HUES6 (cell line): ENCODE results near the gene CAT.

ENCODE experiments used
- H3K27ac ChIP-seq: 2 replicates; pipeline ENCODE4 v1.7.0; 2013; ENCODE audit warnings: low read depth, mild to moderate bottlenecking, low read length, inconsistent platforms
- H3K27me3 ChIP-seq: 2 replicates; pipeline ENCODE4 v1.6.1; 2013; ENCODE audit warnings: low read length; ENCODE audit not compliant: control insufficient read depth, insufficient read depth
- H3K36me3 ChIP-seq: 2 replicates; pipeline ENCODE4 v1.6.1; 2013; ENCODE audit warnings: low read length; ENCODE audit not compliant: control insufficient read depth, insufficient read depth
- H3K4me1 ChIP-seq: 2 replicates; pipeline ENCODE4 v1.6.1; 2013; ENCODE audit warnings: low read length; ENCODE audit not compliant: control insufficient read depth, insufficient read depth
- H3K4me3 ChIP-seq: 2 replicates; pipeline ENCODE4 v1.5.1; 2013; ENCODE audit warnings: low read depth, low read length
- H3K9ac ChIP-seq: one replicate; pipeline ENCODE4 v1.6.1; 2013; ENCODE audit warnings: mild to moderate bottlenecking, low read length
- H3K9me3 ChIP-seq: 2 replicates; pipeline ENCODE4 v1.6.1; 2013; ENCODE audit warnings: low read depth, low read length; ENCODE audit not compliant: control insufficient read depth, insufficient read depth

The CAT gene

DNA sequence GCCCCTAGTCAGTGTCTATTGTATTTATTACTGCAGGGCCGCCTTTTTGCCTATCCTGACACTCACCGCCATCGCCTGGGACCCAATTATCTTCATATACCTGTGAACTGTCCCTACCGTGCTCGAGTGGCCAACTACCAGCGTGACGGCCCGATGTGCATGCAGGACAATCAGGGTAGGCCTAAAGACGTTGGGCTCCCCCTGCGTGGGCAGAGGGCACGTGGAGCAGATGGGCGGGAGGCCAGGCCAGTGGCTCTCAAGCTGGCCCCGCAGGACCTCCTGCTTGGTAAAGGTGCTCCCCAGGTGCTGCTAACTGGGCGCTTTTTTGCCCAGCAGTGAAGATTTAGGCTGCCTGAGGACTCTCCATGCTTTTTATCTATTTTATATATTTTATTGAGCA lies 22.5 kb downstream of the CAT start:
- H3K36me3 ChIP-seq = no peaks in the 10 kb centered on the region
- H3K9ac ChIP-seq = no peak overlapping the region
- H3K4me1 ChIP-seq = peaks cover 8% of the 10 kb centered on the region
- no peak overlapping the region for H3K27ac ChIP-seq
- no peak overlapping the region for H3K4me3 ChIP-seq
- no peaks in the 10 kb centered on the region for H3K27me3 ChIP-seq
- H3K9me3 ChIP-seq = no peaks in the 10 kb centered on the region

GRCh38 chr11:34464591-34465051 lies 25.9 kb downstream of the CAT start:
- Histone ChIP-seq H3K27me3 (no peaks in the 10 kb centered on the region), H3K4me3 (no peak overlapping the region), H3K9me3 (peaks cover 5% of the 10 kb centered on the region; the same call in 1 of the 2 replicates), H3K27ac (no peak overlapping the region), H3K9ac (no peak overlapping the region), H3K36me3 (no peaks in the 10 kb centered on the region), H3K4me1 (no peaks in the 10 kb centered on the region)

DNA sequence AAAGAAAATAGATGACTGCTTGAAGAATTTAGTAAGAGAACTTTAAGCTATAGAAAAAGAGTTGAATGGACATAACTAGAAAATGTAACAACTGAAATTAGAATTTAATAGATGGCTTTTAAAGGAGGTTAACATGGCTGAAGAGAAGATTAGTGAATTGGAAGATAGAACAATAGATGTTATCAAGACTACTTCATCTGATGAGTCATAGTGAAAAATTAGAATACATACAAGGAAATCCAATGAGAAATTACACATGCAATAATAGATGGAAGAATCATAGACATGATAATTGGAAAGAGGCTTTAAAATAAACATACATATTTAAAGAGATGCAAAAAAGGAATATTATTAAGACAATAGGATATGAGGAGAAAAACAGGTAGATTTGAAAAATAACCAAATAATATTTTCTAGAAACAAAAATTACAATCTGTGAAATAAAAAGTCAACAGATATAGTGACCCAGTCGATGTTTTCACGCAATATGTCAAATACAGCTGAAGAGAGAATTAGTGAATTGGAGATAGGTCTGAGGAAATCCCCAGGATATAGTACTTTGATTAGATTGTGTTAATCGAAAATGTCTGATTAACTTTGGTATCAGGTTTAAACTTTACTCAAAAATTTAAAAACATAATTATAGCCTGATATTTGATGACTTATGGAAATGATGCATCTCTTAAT lies 28.2 kb downstream of the CAT start:
- Histone ChIP-seq H3K27ac (no peak overlapping the region), H3K36me3 (no peaks in the 10 kb centered on the region), H3K9ac (no peak overlapping the region), H3K4me3 (no peak overlapping the region), H3K9me3 (peaks cover 5% of the 10 kb centered on the region; the same call in 1 of the 2 replicates), H3K4me1 (no peaks in the 10 kb centered on the region), H3K27me3 (no peaks in the 10 kb centered on the region)

- Histone ChIP-seq H3K9me3 (peaks cover 5% of the 10 kb centered on the region; the same call in 1 of the 2 replicates), H3K4me3 (no peak overlapping the region), H3K27me3 (no peaks in the 10 kb centered on the region), H3K36me3 (no peaks in the 10 kb centered on the region), H3K27ac (no peak overlapping the region), H3K4me1 (no peaks in the 10 kb centered on the region), H3K9ac (no peak overlapping the region)
Observed at GRCh38 chr11:34468209-34468841, 29.6 kb downstream of the CAT start.

- Histone ChIP-seq H3K4me1 (no peaks in the 10 kb centered on the region), H3K27me3 (no peaks in the 10 kb centered on the region), H3K27ac (no peak overlapping the region), H3K4me3 (no peak overlapping the region), H3K36me3 (no peaks in the 10 kb centered on the region), H3K9ac (no peak overlapping the region), H3K9me3 (no peaks in the 10 kb centered on the region)
Observed at GRCh38 chr11:34473603-34474169, 35.0 kb downstream of the CAT start.

- no peaks in the 10 kb centered on the region for H3K36me3 ChIP-seq
- no peaks in the 10 kb centered on the region for H3K9me3 ChIP-seq
- no peaks in the 10 kb centered on the region for H3K4me1 ChIP-seq
- no peak overlapping the region for H3K4me3 ChIP-seq
- H3K9ac ChIP-seq = no peak overlapping the region
- H3K27ac ChIP-seq = no peak overlapping the region
- no peaks in the 10 kb centered on the region for H3K27me3 ChIP-seq
Observed at GRCh38 chr11:34475656-34476055, 36.9 kb downstream of the CAT start.

DNA sequence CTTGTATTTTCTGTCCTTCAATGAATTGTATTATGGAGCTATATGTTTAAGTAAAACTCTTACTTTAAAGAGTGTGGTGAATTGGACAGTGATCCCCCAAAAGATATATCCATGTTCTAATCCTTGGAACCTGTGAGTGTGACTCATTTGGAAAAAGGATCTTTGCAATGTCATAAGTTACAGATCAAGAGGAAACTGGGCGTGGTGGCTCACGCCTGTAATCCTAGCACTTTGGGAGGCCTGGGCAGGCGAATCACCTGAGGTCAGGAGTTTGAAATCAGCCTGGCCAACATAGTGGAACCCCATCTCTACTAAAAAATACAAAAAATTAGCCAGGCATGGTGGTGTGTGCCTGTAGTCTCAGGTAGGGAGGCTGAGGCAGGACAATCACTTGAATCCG lies 38.1 kb downstream of the CAT start:
- no peak overlapping the region for H3K4me3 ChIP-seq
- H3K36me3 ChIP-seq = no peaks in the 10 kb centered on the region
- H3K9ac ChIP-seq = no peak overlapping the region
- H3K27ac ChIP-seq = no peak overlapping the region
- no peaks in the 10 kb centered on the region for H3K9me3 ChIP-seq
- H3K27me3 ChIP-seq = no peaks in the 10 kb centered on the region
- H3K4me1 ChIP-seq = no peaks in the 10 kb centered on the region

DNA sequence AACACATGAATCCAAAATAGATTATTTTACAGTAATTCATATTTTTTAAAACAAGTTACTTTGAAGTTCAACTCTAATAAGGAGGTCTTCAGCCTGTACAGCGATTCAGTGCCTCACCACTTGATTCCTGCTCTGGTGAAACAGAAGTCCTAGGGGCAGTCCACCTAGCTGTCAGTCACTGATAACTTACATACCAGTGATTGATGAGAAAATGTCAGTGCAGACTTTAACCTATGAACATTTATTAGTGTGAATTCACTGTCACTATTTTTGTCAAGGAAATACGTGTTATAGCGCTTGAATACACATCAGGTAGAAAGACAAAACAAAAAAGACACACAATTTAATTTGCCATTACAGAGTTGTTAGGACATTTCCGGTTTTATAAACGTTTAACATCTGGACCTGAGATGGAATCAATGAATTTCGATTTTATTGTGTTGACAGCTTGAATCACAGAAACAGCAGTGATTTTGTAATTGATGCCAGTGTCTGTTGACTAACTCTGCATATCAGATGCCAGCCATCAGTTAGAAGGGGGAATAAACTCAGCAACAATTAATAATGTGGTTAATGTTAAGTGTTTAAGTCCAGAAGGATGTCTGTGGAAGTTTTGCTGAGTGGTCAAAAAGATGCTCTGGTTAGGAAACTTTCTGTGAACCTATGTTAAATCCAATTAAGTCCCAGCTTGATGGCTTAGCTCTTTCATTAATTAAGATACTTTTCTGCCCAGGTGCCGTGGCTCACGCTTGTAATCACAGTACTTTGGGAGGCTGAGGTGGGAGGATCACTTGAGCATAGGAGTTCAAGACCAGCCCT lies 40.3 kb downstream of the CAT start:
- no peaks in the 10 kb centered on the region for H3K36me3 ChIP-seq
- no peaks in the 10 kb centered on the region for H3K4me1 ChIP-seq
- no peak overlapping the region for H3K4me3 ChIP-seq
- H3K27me3 ChIP-seq = no peaks in the 10 kb centered on the region
- H3K9ac ChIP-seq = no peak overlapping the region
- H3K9me3 ChIP-seq = no peaks in the 10 kb centered on the region
- H3K27ac ChIP-seq = no peak overlapping the region

- H3K27me3 ChIP-seq = no peaks in the 10 kb centered on the region
Observed at GRCh38 chr11:34480314-34480713, 41.6 kb downstream of the CAT start.

GRCh38 chr11:34481307-34481706 lies 42.6 kb downstream of the CAT start:
- Histone ChIP-seq H3K27me3 (no peaks in the 10 kb centered on the region), H3K27ac (no peak overlapping the region), H3K36me3 (no peaks in the 10 kb centered on the region), H3K9ac (no peak overlapping the region), H3K4me3 (no peak overlapping the region), H3K4me1 (no peaks in the 10 kb centered on the region), H3K9me3 (no peaks in the 10 kb centered on the region)

More at GRCh38 chr11:34480314-34480713, 41.6 kb downstream of the CAT start:
- no peak overlapping the region for H3K9ac ChIP-seq
- H3K27ac ChIP-seq = no peak overlapping the region
- no peaks in the 10 kb centered on the region for H3K9me3 ChIP-seq
- no peaks in the 10 kb centered on the region for H3K36me3 ChIP-seq
- no peak overlapping the region for H3K4me3 ChIP-seq
- no peaks in the 10 kb centered on the region for H3K4me1 ChIP-seq
